Caco-2 (cell line): Measurements from ENCODE around the gene HRH2. TPM values are rescaled to one million over a fixed set of nuclear protein-coding genes. Genes with fewer than 3 reads are reported as not detected.

ENCODE experiments used
- BruUV-seq: library from RNA; stranded (reverse); fragments of 400-500 nt; replicated peaks from 2 replicates; lab custom pipeline; 2021; lab: Mats Ljungman, UMichigan
- CTCF ChIA-PET: fragments of 300-600 bp; sonication (Branson Sonifier 250); formaldehyde crosslinking; loops from one replicate; lab custom pipeline; 2022; ENCODE audit warnings: antibody characterized with exemption; lab: Charles Lee
- POLR2A ChIA-PET: fragments of 300-600 bp; sonication (Branson Sonifier 250); formaldehyde crosslinking; loops from one replicate; lab custom pipeline; 2022; ENCODE audit warnings: antibody characterized with exemption; lab: Charles Lee
- DNase-seq, 2 experiments: peaks; one replicate each; pipeline versions ENCODE4 v3.0.0 to v3.0.0-alpha.2; 2020 to 2022
- H3K27me3 ChIP-seq: replicated peaks from 2 replicates; pipeline ENCODE4 v1.6.0; 2011; ENCODE audit warnings: low read length; ENCODE audit not compliant: control insufficient read depth, insufficient read depth
- H3K36me3 ChIP-seq: 2 replicates; pipeline ENCODE4 v1.5.1; 2011; ENCODE audit warnings: low read length; ENCODE audit not compliant: control insufficient read depth, insufficient read depth
- H3K4me1 ChIP-seq: fragments of 250-450 bp; sonication (Bioruptor Pico); 2 replicates; pipeline ENCODE4 v1.5.1; 2020; ENCODE audit warnings: mild to moderate bottlenecking
- H3K4me3 ChIP-seq: 2 replicates; pipeline ENCODE4 v1.5.1; 2011; ENCODE audit warnings: low read depth, mild to moderate bottlenecking, control low read depth, low read length
- H3K9me3 ChIP-seq: fragments of 250-450 bp; sonication (Bioruptor Pico); 2 replicates; pipeline ENCODE4 v1.5.1; 2020; ENCODE audit warnings: mild to moderate bottlenecking, moderate library complexity
- H3K27ac Mint-ChIP-seq: one replicate; pipeline ENCODE4 v1.8.0; 2022; ENCODE audit warnings: mixed read lengths; ENCODE audit not compliant: unreplicated experiment
- H3K27me3 Mint-ChIP-seq: one replicate; pipeline ENCODE4 v1.8.0; 2022; ENCODE audit warnings: mixed read lengths; ENCODE audit not compliant: insufficient read depth, unreplicated experiment
- H3K36me3 Mint-ChIP-seq: one replicate; pipeline ENCODE4 v1.8.0; 2022; ENCODE audit warnings: mild to moderate bottlenecking, mixed read lengths; ENCODE audit not compliant: insufficient read depth, unreplicated experiment
- H3K4me1 Mint-ChIP-seq: one replicate; pipeline ENCODE4 v1.8.0; 2022; ENCODE audit warnings: low read depth, mixed read lengths; ENCODE audit not compliant: unreplicated experiment
- H3K4me3 Mint-ChIP-seq: one replicate; pipeline ENCODE4 v1.8.0; 2022; ENCODE audit warnings: mild to moderate bottlenecking, moderate library complexity, mixed read lengths; ENCODE audit not compliant: unreplicated experiment
- H3K9me3 Mint-ChIP-seq: one replicate; pipeline ENCODE4 v1.8.0; 2022; ENCODE audit warnings: mixed read lengths; ENCODE audit not compliant: unreplicated experiment
- CTCF ChIP-seq, 2 experiments: fragments of 200-600 bp in 1 of 2; IDR thresholded peaks; 1 replicate in 1 of 2; 2 replicates in 1 of 2; pipeline versions ENCODE4 v1.5.1 to v1.8.0; 2011 to 2022; ENCODE audit warnings: antibody characterized with exemption in 1 of 2, control low read depth in 1 of 2, inconsistent platforms in 1 of 2, low read depth in 1 of 2, low read length in 1 of 2, mild to moderate bottlenecking in 1 of 2, moderate library complexity in 1 of 2; ENCODE audit not compliant: insufficient read depth in 1 of 2, severe bottlenecking in 1 of 2, unreplicated experiment in 1 of 2
- intact Hi-C: fragments of 100-400 bp; cut with micrococcal nuclease; formaldehyde crosslinking; loops from one replicate; pipeline ENCODE4 v1.10.0; 2022; ENCODE audit not compliant: unreplicated experiment
- total RNA-seq: library from RNA; stranded (reverse); gene quantifications from 2 replicates; pipeline ENCODE4 v1.2.3, GENCODE V29; 2022

HRH2 gene
- total RNA-seq, 1 experiment from 2014 or later = not detected

GRCh38 chr5:175663186-175664184, 5.6 kb downstream of the HRH2 start:
- Mint-ChIP-seq H3K4me3 (no peak overlapping the region), H3K27ac (no peak overlapping the region), H3K27me3 (peaks cover 3% of the 10 kb centered on the region), H3K9me3 (no peaks in the 10 kb centered on the region), H3K36me3 (no peaks in the 10 kb centered on the region), H3K4me1 (peaks cover 5% of the 10 kb centered on the region)
- Histone ChIP-seq H3K9me3 (no peaks in the 10 kb centered on the region), H3K36me3 (no peaks in the 10 kb centered on the region), H3K4me3 (no peak overlapping the region), H3K27me3 (no peaks in the 10 kb centered on the region), H3K4me1 (peaks cover 12% of the 10 kb centered on the region; the same call in 1 of the 2 replicates)
- DNase-seq = no peak
- no TSS peak for BruUV-seq
- no peak for TF ChIP-seq CTCF (IDR thresholded peaks at IDR 0.05; ENCODE audit: insufficient read depth in 1 of 2, low read depth in 1 of 2, low read length in 1 of 2, severe bottlenecking in 1 of 2, unreplicated experiment in 1 of 2)
- ChIA-PET CTCF (no interaction called here), POLR2A (no interaction called here)
- intact Hi-C loops = no loop called here

GRCh38 chr5:175664723-175665122, 6.9 kb downstream of the HRH2 start:
- BruUV-seq = no TSS peak
- CTCF ChIA-PET = no interaction called here
- H3K27me3 Mint-ChIP-seq = peaks cover 3% of the 10 kb centered on the region

More at GRCh38 chr5:175664723-175665122, 6.9 kb downstream of the HRH2 start:
- no peaks in the 10 kb centered on the region for H3K9me3 Mint-ChIP-seq
- Histone ChIP-seq H3K36me3 (no peaks in the 10 kb centered on the region), H3K9me3 (no peaks in the 10 kb centered on the region), H3K27me3 (no peaks in the 10 kb centered on the region), H3K4me1 (peaks cover 10% of the 10 kb centered on the region; the same call in 1 of the 2 replicates), H3K4me3 (no peak overlapping the region)
- peaks cover 5% of the 10 kb centered on the region for H3K4me1 Mint-ChIP-seq
- H3K36me3 Mint-ChIP-seq = no peaks in the 10 kb centered on the region
- no peak for DNase-seq
- no peak overlapping the region for H3K27ac Mint-ChIP-seq
- H3K4me3 Mint-ChIP-seq = no peak overlapping the region
- POLR2A ChIA-PET = no interaction called here
- intact Hi-C loops = no loop called here
- no peak for TF ChIP-seq CTCF (IDR thresholded peaks at IDR 0.05; ENCODE audit: insufficient read depth in 1 of 2, low read depth in 1 of 2, low read length in 1 of 2, severe bottlenecking in 1 of 2, unreplicated experiment in 1 of 2)
